ENCODE measurements around the gene ALG14. TPM values are rescaled to one million over a fixed set of nuclear protein-coding genes. Genes with fewer than 3 reads are reported as not detected.

ALG14 gene
- total RNA-seq, 1 experiment from 2014 or later, result 13.0 TPM

GRCh38 chr1:95084317-95085176, 11.8 kb upstream of the ALG14 start:
- peak; percentile 66 for TF ChIP-seq CTCF (IDR thresholded peaks at IDR 0.05; ENCODE audit: unreplicated experiment)
- H3K27ac Mint-ChIP-seq (ENCODE audit: low read depth, unreplicated experiment), result no peak overlapping the region
- no peaks in the 10 kb centered on the region for H3K9me3 Mint-ChIP-seq (ENCODE audit: unreplicated experiment)
- no TSS peak for BruUV-seq (replicated peaks)
- H3K36me3 Mint-ChIP-seq (ENCODE audit: insufficient read depth, unreplicated experiment), result no peaks in the 10 kb centered on the region
- H3K27me3 Mint-ChIP-seq (ENCODE audit: insufficient read depth, unreplicated experiment), result no peaks in the 10 kb centered on the region
- ChIA-PET CTCF (interaction anchor here (0.6 to 3.6 kb wide), 27 partner anchors 10 to 609 kb away, joined by 3 to 49 read pairs (median 4); partner anchors contain the start of genes ALG14, RWDD3 and TLCD4), POLR2A (interaction anchor here (0.6 to 3.6 kb wide), 5 partner anchors 11 to 149 kb away, joined by 3 to 18 read pairs (median 5); partner anchors contain the start of genes ALG14 and RWDD3)
- no peaks in the 10 kb centered on the region for H3K4me1 Mint-ChIP-seq (ENCODE audit: insufficient read depth, unreplicated experiment)
- peak; percentile 44 for DNase-seq (ENCODE audit: unreplicated experiment)
- H3K4me3 Mint-ChIP-seq (ENCODE audit: unreplicated experiment), result no peak overlapping the region
- intact Hi-C loops (cut with micrococcal nuclease), result loop anchor here (1.0 kb wide), 1 partner anchor 150 kb away; the partner anchor contains the start of gene RWDD3

- no peaks in the 10 kb centered on the region for H3K4me1 Mint-ChIP-seq (ENCODE audit: insufficient read depth, unreplicated experiment)
- DNase-seq (ENCODE audit: unreplicated experiment), result no peak
- intact Hi-C loops (cut with micrococcal nuclease), result no loop called here
- H3K4me3 Mint-ChIP-seq (ENCODE audit: unreplicated experiment), result no peak overlapping the region
- H3K36me3 Mint-ChIP-seq (ENCODE audit: insufficient read depth, unreplicated experiment), result no peaks in the 10 kb centered on the region
- ChIA-PET POLR2A (interaction anchor here (1.6 kb wide), 1 partner anchor 153 kb away, joined by 3 read pairs; the partner anchor contains the start of gene RWDD3), CTCF (no interaction called here)
- no peak overlapping the region for H3K27ac Mint-ChIP-seq (ENCODE audit: low read depth, unreplicated experiment)
- H3K9me3 Mint-ChIP-seq (ENCODE audit: unreplicated experiment), result no peaks in the 10 kb centered on the region
- H3K27me3 Mint-ChIP-seq (ENCODE audit: insufficient read depth, unreplicated experiment), result no peaks in the 10 kb centered on the region
- no TSS peak for BruUV-seq (replicated peaks)
- TF ChIP-seq CTCF (IDR thresholded peaks at IDR 0.05; ENCODE audit: unreplicated experiment), result no peak
These were observed 8.1 kb upstream of the ALG14 start for GRCh38 chr1:95080879-95081278.

- no peak for DNase-seq (ENCODE audit: unreplicated experiment)
- Mint-ChIP-seq H3K36me3 (ENCODE audit: insufficient read depth, unreplicated experiment) (no peaks in the 10 kb centered on the region), H3K4me3 (ENCODE audit: unreplicated experiment) (no peak overlapping the region), H3K9me3 (ENCODE audit: unreplicated experiment) (no peaks in the 10 kb centered on the region), H3K4me1 (ENCODE audit: insufficient read depth, unreplicated experiment) (no peaks in the 10 kb centered on the region), H3K27me3 (ENCODE audit: insufficient read depth, unreplicated experiment) (no peaks in the 10 kb centered on the region), H3K27ac (ENCODE audit: low read depth, unreplicated experiment) (no peak overlapping the region)
- no TSS peak for BruUV-seq (replicated peaks)
- ChIA-PET CTCF (no interaction called here), POLR2A (interaction anchor here (1.6 kb wide), 1 partner anchor 154 kb away, joined by 3 read pairs; the partner anchor contains the start of gene RWDD3)
- TF ChIP-seq CTCF (IDR thresholded peaks at IDR 0.05; ENCODE audit: unreplicated experiment), result no peak
- intact Hi-C loops (cut with micrococcal nuclease), result no loop called here
These were observed 7.7 kb upstream of the ALG14 start for GRCh38 chr1:95080446-95080845.

GRCh38 chr1:95076034-95076433, 3.3 kb upstream of the ALG14 start:
- TF ChIP-seq CTCF (IDR thresholded peaks at IDR 0.05; ENCODE audit: unreplicated experiment), result no peak
- BruUV-seq (replicated peaks), result no TSS peak
- DNase-seq (ENCODE audit: unreplicated experiment), result no peak
- ChIA-PET POLR2A (interaction anchor here (0.6 to 0.9 kb wide), 4 partner anchors 25 to 245 kb away, joined by 3 to 5 read pairs (median 4); no protein-coding TSS in a partner anchor), CTCF (interaction anchor here (0.7 to 4.4 kb wide), 4 partner anchors 9 to 157 kb away, joined by 3 to 49 read pairs (median 4); no protein-coding TSS in a partner anchor)
- Mint-ChIP-seq H3K4me1 (ENCODE audit: insufficient read depth, unreplicated experiment) (peaks cover 9% of the 10 kb centered on the region), H3K36me3 (ENCODE audit: insufficient read depth, unreplicated experiment) (no peaks in the 10 kb centered on the region), H3K4me3 (ENCODE audit: unreplicated experiment) (no peak overlapping the region), H3K27me3 (ENCODE audit: insufficient read depth, unreplicated experiment) (no peaks in the 10 kb centered on the region), H3K9me3 (ENCODE audit: unreplicated experiment) (no peaks in the 10 kb centered on the region), H3K27ac (ENCODE audit: low read depth, unreplicated experiment) (no peak overlapping the region)
- intact Hi-C loops (cut with micrococcal nuclease), result no loop called here
